ENCODE results near the gene STMN1.

Gene STMN1

GRCh38 chr1:25902462-25902861 lies 3.8 kb downstream of the STMN1 start:
- Histone ChIP-seq H3K79me1 (ENCODE audit: low read length) (peaks cover 10% of the 10 kb centered on the region), H3K23ac (ENCODE audit: low read length) (no peak overlapping the region), H3K4me2 (ENCODE audit: low read length) (no peak overlapping the region), H4K91ac (ENCODE audit: low read depth, low read length) (no peak overlapping the region), H3K27ac (ENCODE audit: low read depth, low read length) (no peak overlapping the region), H3K9me3 (ENCODE audit: insufficient read depth, low read depth, low read length) (no peaks in the 10 kb centered on the region), H2BK120ac (ENCODE audit: insufficient read depth, low read length, poor library complexity) (no peak overlapping the region), H3K27me3 (ENCODE audit: insufficient read depth, low read length) (no peaks in the 10 kb centered on the region), H3K18ac (ENCODE audit: low read length) (no peak overlapping the region), H2BK12ac (ENCODE audit: low read length) (no peak overlapping the region), H3K9ac (ENCODE audit: low read length) (no peak overlapping the region), H3K36me3 (ENCODE audit: control insufficient read depth in 1 of 2, insufficient read depth in 2 of 2, low read length in 2 of 2) (peaks cover 18 to 46% of the 10 kb centered on the region in 2 experiments), H4K12ac (ENCODE audit: low read depth, low read length) (no peak overlapping the region), H3K79me2 (ENCODE audit: control insufficient read depth, insufficient read depth, low read length, poor library complexity) (peaks cover 14% of the 10 kb centered on the region), H3K4ac (ENCODE audit: low read depth, low read length) (peak overlapping the region; percentile 12), H3K14ac (ENCODE audit: low read length) (no peak overlapping the region), H2AK5ac (ENCODE audit: low read length) (no peak overlapping the region), H4K8ac (ENCODE audit: low read depth, low read length) (no peak overlapping the region), H3K4me1 (ENCODE audit: control insufficient read depth in 1 of 2, insufficient read depth in 2 of 2, low read length in 2 of 2) (peaks cover 4 to 12% of the 10 kb centered on the region in 2 experiments), H2BK5ac (ENCODE audit: low read depth, low read length, poor library complexity) (no peak overlapping the region), H3K4me3 (ENCODE audit: low read depth, low read length) (no peak overlapping the region), H2AFZ (ENCODE audit: insufficient read depth, low read length, poor library complexity) (no peak overlapping the region)
- WGBS (ENCODE audit: extremely low coverage, insufficient coverage, insufficient read length): no CpG with 5 or more reads among the region's 3 CpGs
- no peak for DNase-seq

- DNase-seq: no peak
- WGBS (ENCODE audit: extremely low coverage, insufficient coverage, insufficient read length): no CpG with 5 or more reads among the region's 5 CpGs
- H4K12ac ChIP-seq (ENCODE audit: low read depth, low read length): no peak overlapping the region
Observed at GRCh38 chr1:25900219-25900618, 6.0 kb downstream of the STMN1 start.

GRCh38 chr1:25899792-25900191 lies 6.4 kb downstream of the STMN1 start:
- Histone ChIP-seq H3K23ac (ENCODE audit: low read length) (no peak overlapping the region), H3K4ac (ENCODE audit: low read depth, low read length) (no peak overlapping the region), H4K12ac (ENCODE audit: low read depth, low read length) (no peak overlapping the region), H3K14ac (ENCODE audit: low read length) (no peak overlapping the region), H4K8ac (ENCODE audit: low read depth, low read length) (no peak overlapping the region), H2AFZ (ENCODE audit: insufficient read depth, low read length, poor library complexity) (no peak overlapping the region), H3K36me3 (ENCODE audit: control insufficient read depth in 1 of 2, insufficient read depth in 2 of 2, low read length in 2 of 2) (peaks cover 18 to 50% of the 10 kb centered on the region in 2 experiments), H3K9ac (ENCODE audit: low read length) (no peak overlapping the region), H4K91ac (ENCODE audit: low read depth, low read length) (no peak overlapping the region), H3K4me2 (ENCODE audit: low read length) (no peak overlapping the region), H2AK5ac (ENCODE audit: low read length) (no peak overlapping the region), H3K4me3 (ENCODE audit: low read depth, low read length) (no peak overlapping the region), H2BK120ac (ENCODE audit: insufficient read depth, low read length, poor library complexity) (no peak overlapping the region), H3K27me3 (ENCODE audit: insufficient read depth, low read length) (no peaks in the 10 kb centered on the region), H3K9me3 (ENCODE audit: insufficient read depth, low read depth, low read length) (no peaks in the 10 kb centered on the region), H3K4me1 (ENCODE audit: control insufficient read depth in 1 of 2, insufficient read depth in 2 of 2, low read length in 2 of 2) (peaks cover 0 to 6% of the 10 kb centered on the region in 2 experiments), H3K27ac (ENCODE audit: low read depth, low read length) (no peak overlapping the region), H3K79me2 (ENCODE audit: control insufficient read depth, insufficient read depth, low read length, poor library complexity) (peaks cover 3% of the 10 kb centered on the region), H3K79me1 (ENCODE audit: low read length) (no peaks in the 10 kb centered on the region), H2BK12ac (ENCODE audit: low read length) (no peak overlapping the region), H2BK5ac (ENCODE audit: low read depth, low read length, poor library complexity) (no peak overlapping the region), H3K18ac (ENCODE audit: low read length) (no peak overlapping the region)
- no CpG with 5 or more reads among the region's 6 CpGs for WGBS (ENCODE audit: extremely low coverage, insufficient coverage, insufficient read length)
- no peak for DNase-seq

More at GRCh38 chr1:25900219-25900618, 6.0 kb downstream of the STMN1 start:
- H3K18ac ChIP-seq (ENCODE audit: low read length): no peak overlapping the region
- no peak overlapping the region for H3K9ac ChIP-seq (ENCODE audit: low read length)
- no peak overlapping the region for H3K27ac ChIP-seq (ENCODE audit: low read depth, low read length)
- H3K27me3 ChIP-seq (ENCODE audit: insufficient read depth, low read length): no peaks in the 10 kb centered on the region
- peaks cover 5% of the 10 kb centered on the region for H3K79me2 ChIP-seq (ENCODE audit: control insufficient read depth, insufficient read depth, low read length, poor library complexity)
- no peak overlapping the region for H4K8ac ChIP-seq (ENCODE audit: low read depth, low read length)
- H2AK5ac ChIP-seq (ENCODE audit: low read length): no peak overlapping the region
- H3K9me3 ChIP-seq (ENCODE audit: insufficient read depth, low read depth, low read length): no peaks in the 10 kb centered on the region
- no peak overlapping the region for H2BK120ac ChIP-seq (ENCODE audit: insufficient read depth, low read length, poor library complexity)
- H2AFZ ChIP-seq (ENCODE audit: insufficient read depth, low read length, poor library complexity): no peak overlapping the region
- no peak overlapping the region for H4K91ac ChIP-seq (ENCODE audit: low read depth, low read length)
- no peak overlapping the region for H3K4me2 ChIP-seq (ENCODE audit: low read length)
- H3K14ac ChIP-seq (ENCODE audit: low read length): no peak overlapping the region
- peaks cover 0 to 6% of the 10 kb centered on the region in 2 experiments for H3K4me1 ChIP-seq (ENCODE audit: control insufficient read depth in 1 of 2, insufficient read depth in 2 of 2, low read length in 2 of 2)
- H3K36me3 ChIP-seq (ENCODE audit: control insufficient read depth in 1 of 2, insufficient read depth in 2 of 2, low read length in 2 of 2): peaks cover 18 to 50% of the 10 kb centered on the region in 2 experiments
- no peak overlapping the region for H3K23ac ChIP-seq (ENCODE audit: low read length)
- H2BK12ac ChIP-seq (ENCODE audit: low read length): no peak overlapping the region
- H3K79me1 ChIP-seq (ENCODE audit: low read length): no peaks in the 10 kb centered on the region
- H3K4ac ChIP-seq (ENCODE audit: low read depth, low read length): no peak overlapping the region
- no peak overlapping the region for H2BK5ac ChIP-seq (ENCODE audit: low read depth, low read length, poor library complexity)
- H3K4me3 ChIP-seq (ENCODE audit: low read depth, low read length): no peak overlapping the region

GRCh38 chr1:25898223-25899015 lies 7.8 kb downstream of the STMN1 start:
- no peak overlapping the region for H2AFZ ChIP-seq (ENCODE audit: insufficient read depth, low read length, poor library complexity)
- no peak for DNase-seq
- no peak overlapping the region for H3K18ac ChIP-seq (ENCODE audit: low read length)
- no peak overlapping the region for H3K4ac ChIP-seq (ENCODE audit: low read depth, low read length)
- H3K4me1 ChIP-seq (ENCODE audit: control insufficient read depth in 1 of 2, insufficient read depth in 2 of 2, low read length in 2 of 2): peaks cover 0 to 2% of the 10 kb centered on the region in 2 experiments
- peaks cover 22 to 49% of the 10 kb centered on the region in 2 experiments for H3K36me3 ChIP-seq (ENCODE audit: control insufficient read depth in 1 of 2, insufficient read depth in 2 of 2, low read length in 2 of 2)
- no peak overlapping the region for H2AK5ac ChIP-seq (ENCODE audit: low read length)
- no peak overlapping the region for H3K27ac ChIP-seq (ENCODE audit: low read depth, low read length)
- H4K12ac ChIP-seq (ENCODE audit: low read depth, low read length): no peak overlapping the region
- no peak overlapping the region for H2BK12ac ChIP-seq (ENCODE audit: low read length)
- no peak overlapping the region for H4K91ac ChIP-seq (ENCODE audit: low read depth, low read length)
- H3K4me3 ChIP-seq (ENCODE audit: low read depth, low read length): no peak overlapping the region
- no peak overlapping the region for H4K8ac ChIP-seq (ENCODE audit: low read depth, low read length)
- H2BK5ac ChIP-seq (ENCODE audit: low read depth, low read length, poor library complexity): no peak overlapping the region
- no peaks in the 10 kb centered on the region for H3K79me1 ChIP-seq (ENCODE audit: low read length)
- no peaks in the 10 kb centered on the region for H3K9me3 ChIP-seq (ENCODE audit: insufficient read depth, low read depth, low read length)
- no CpG with 5 or more reads among the region's 11 CpGs for WGBS (ENCODE audit: extremely low coverage, insufficient coverage, insufficient read length)
- H3K4me2 ChIP-seq (ENCODE audit: low read length): no peak overlapping the region
- no peaks in the 10 kb centered on the region for H3K27me3 ChIP-seq (ENCODE audit: insufficient read depth, low read length)
- no peaks in the 10 kb centered on the region for H3K79me2 ChIP-seq (ENCODE audit: control insufficient read depth, insufficient read depth, low read length, poor library complexity)
- no peak overlapping the region for H3K14ac ChIP-seq (ENCODE audit: low read length)
- H2BK120ac ChIP-seq (ENCODE audit: insufficient read depth, low read length, poor library complexity): no peak overlapping the region
- no peak overlapping the region for H3K9ac ChIP-seq (ENCODE audit: low read length)
- no peak overlapping the region for H3K23ac ChIP-seq (ENCODE audit: low read length)

Data from trophoblast cell (in vitro differentiated cells and primary cell).